Subcutaneous preadipocyte (primary cell): ENCODE results near the gene DOCK9. TPM values are rescaled to one million over a fixed set of nuclear protein-coding genes. Genes with fewer than 3 reads are reported as not detected.

ENCODE experiments used
- small RNA-seq: library from RNA; depleted of rRNA; stranded (forward); fragments of <200 nt; gene quantifications from one replicate; pipeline ENCODE3, GENCODE V24; 2012
- total RNA-seq: library from RNA; depleted of rRNA; stranded (reverse); fragments of >200 nt; gene quantifications from 2 replicates; pipeline ENCODE4 v1.2.3, GENCODE V29; 2012

Gene DOCK9, protein sequence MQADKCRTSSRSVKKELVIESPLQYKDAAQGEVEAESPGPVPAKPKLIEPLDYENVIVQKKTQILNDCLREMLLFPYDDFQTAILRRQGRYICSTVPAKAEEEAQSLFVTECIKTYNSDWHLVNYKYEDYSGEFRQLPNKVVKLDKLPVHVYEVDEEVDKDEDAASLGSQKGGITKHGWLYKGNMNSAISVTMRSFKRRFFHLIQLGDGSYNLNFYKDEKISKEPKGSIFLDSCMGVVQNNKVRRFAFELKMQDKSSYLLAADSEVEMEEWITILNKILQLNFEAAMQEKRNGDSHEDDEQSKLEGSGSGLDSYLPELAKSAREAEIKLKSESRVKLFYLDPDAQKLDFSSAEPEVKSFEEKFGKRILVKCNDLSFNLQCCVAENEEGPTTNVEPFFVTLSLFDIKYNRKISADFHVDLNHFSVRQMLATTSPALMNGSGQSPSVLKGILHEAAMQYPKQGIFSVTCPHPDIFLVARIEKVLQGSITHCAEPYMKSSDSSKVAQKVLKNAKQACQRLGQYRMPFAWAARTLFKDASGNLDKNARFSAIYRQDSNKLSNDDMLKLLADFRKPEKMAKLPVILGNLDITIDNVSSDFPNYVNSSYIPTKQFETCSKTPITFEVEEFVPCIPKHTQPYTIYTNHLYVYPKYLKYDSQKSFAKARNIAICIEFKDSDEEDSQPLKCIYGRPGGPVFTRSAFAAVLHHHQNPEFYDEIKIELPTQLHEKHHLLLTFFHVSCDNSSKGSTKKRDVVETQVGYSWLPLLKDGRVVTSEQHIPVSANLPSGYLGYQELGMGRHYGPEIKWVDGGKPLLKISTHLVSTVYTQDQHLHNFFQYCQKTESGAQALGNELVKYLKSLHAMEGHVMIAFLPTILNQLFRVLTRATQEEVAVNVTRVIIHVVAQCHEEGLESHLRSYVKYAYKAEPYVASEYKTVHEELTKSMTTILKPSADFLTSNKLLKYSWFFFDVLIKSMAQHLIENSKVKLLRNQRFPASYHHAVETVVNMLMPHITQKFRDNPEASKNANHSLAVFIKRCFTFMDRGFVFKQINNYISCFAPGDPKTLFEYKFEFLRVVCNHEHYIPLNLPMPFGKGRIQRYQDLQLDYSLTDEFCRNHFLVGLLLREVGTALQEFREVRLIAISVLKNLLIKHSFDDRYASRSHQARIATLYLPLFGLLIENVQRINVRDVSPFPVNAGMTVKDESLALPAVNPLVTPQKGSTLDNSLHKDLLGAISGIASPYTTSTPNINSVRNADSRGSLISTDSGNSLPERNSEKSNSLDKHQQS (N-terminal part only)
- 18.0 and 18.6 TPM in 2 replicates for total RNA-seq

GRCh38 chr13:98977568-98978265 is at the start of gene DOCK9:
DOCK9 (minus strand) TSS chr13:98978064; CDS start chr13:98977909, 155 bp downstream.

DNA sequence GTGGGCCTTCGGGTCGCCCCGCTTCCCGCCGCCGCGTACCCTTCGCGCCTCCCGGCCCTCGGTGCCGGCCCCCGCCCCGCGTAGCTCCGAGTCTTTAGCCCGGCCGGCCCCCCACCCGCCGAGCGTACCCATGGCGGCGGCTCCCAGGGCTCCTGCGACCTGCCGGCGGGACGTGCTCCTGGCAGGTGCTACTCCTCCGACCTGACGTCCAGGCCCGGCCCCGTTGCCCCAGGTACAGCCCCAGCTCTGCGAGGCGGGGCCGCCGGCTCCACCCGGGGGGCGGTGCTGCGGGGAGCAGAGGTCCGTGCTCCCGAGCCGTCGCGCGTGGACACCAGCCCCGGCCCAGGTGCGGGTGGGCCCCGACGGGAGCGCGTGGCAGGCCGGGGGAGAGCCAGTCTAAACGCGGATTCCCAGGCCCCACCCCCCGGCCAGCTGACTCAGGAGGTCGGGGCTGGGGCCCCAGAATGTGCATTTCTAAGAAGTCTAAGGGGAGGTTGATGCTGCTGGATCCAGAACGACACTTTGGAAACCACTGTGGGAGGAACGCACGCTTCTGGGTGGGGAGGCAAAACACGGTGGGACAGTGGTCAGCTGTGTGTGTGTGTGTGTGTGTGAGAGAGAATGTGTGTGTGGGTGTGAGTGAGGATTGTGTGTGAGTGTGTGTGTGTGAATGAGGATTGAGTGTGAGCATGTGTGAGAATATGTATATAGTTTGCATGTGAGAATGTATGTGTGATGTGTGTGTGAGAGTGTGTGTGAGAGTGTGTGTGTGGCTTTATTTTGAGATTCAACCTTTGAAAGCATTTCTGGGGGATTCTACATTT is 225.2 kb downstream of the DOCK9 start, which contains the start of gene SLC15A1:
Gene SLC15A1, minus strand, starts transcription at position 206 of the 824 bp plus-strand sequence. Its CDS starts 74 bp downstream, at position 132.

Small RNA genes within 50 kb of the gene (small RNA-seq; reads per million reads assigned to genes)
- gene AL161420.1 (not detected), gene RNU6-83P (not detected)

Other genes with a start within 250 kb of the DOCK9 start
- not detected in 2 replicates for gene SLC15A1, start 225.4 kb downstream of the DOCK9 start, total RNA-seq
- 29.8 and 30.7 TPM in 2 replicates for gene UBAC2, start 222.8 kb upstream of the DOCK9 start, total RNA-seq